Activated CD4-positive, alpha-beta T cell treated with anti-CD3 and anti-CD28 coated beads for 48 hours (primary cell): ENCODE results near the gene EML4.
"Not testable (repeated sequence)": the region's sequence is repeated elsewhere in the genome, so short reads cannot be mapped to it uniquely, and the experiment has no call there.

Experiments used
- DNase-seq: peaks from one replicate; pipeline ENCODE4 v3.0.0-alpha.2; 2020

The EML4 gene

GRCh38 chr2:42173467-42173866, 4.3 kb downstream of the EML4 start:
- DNase-seq: not testable (repeated sequence)

- DNase-seq: no peak
Observed at GRCh38 chr2:42176992-42177738, 8.0 kb downstream of the EML4 start.

- no peak for DNase-seq
Observed at GRCh38 chr2:42178335-42178734, 9.2 kb downstream of the EML4 start.

- DNase-seq: no peak
Observed at GRCh38 chr2:42180300-42180699, 11.1 kb downstream of the EML4 start.

GRCh38 chr2:42182654-42183308, 13.6 kb downstream of the EML4 start:
- no peak for DNase-seq

- DNase-seq: no peak
Observed at GRCh38 chr2:42183775-42184174, 14.6 kb downstream of the EML4 start.

- DNase-seq: no peak
Observed at GRCh38 chr2:42184346-42184745, 15.2 kb downstream of the EML4 start.

GRCh38 chr2:42185220-42185921, 16.2 kb downstream of the EML4 start:
- no peak for DNase-seq

GRCh38 chr2:42186366-42186765, 17.2 kb downstream of the EML4 start:
- DNase-seq: no peak

GRCh38 chr2:42186945-42187632, 17.9 kb downstream of the EML4 start:
- no peak for DNase-seq

- DNase-seq: no peak
Observed at GRCh38 chr2:42187886-42188285, 18.7 kb downstream of the EML4 start.

- DNase-seq: no peak
Observed at GRCh38 chr2:42189235-42189566, 20.0 kb downstream of the EML4 start.

- DNase-seq: no peak
Observed at GRCh38 chr2:42190191-42190590, 21.0 kb downstream of the EML4 start.

GRCh38 chr2:42191285-42192009, 22.3 kb downstream of the EML4 start:
- no peak for DNase-seq

GRCh38 chr2:42192010-42192373, 22.8 kb downstream of the EML4 start:
- no peak for DNase-seq

- peak; percentile 17 for DNase-seq
Observed at GRCh38 chr2:42192652-42193566, 23.8 kb downstream of the EML4 start.

- DNase-seq: no peak
Observed at GRCh38 chr2:42193722-42194187, 24.6 kb downstream of the EML4 start.

- DNase-seq: no peak
Observed at GRCh38 chr2:42194428-42194827, 25.3 kb downstream of the EML4 start.

- no peak for DNase-seq
Observed at GRCh38 chr2:42195559-42195958, 26.4 kb downstream of the EML4 start.

GRCh38 chr2:42196070-42196402, 26.9 kb downstream of the EML4 start:
- no peak for DNase-seq

- DNase-seq: peak; percentile 21
Observed at GRCh38 chr2:42196403-42197267, 27.5 kb downstream of the EML4 start.
